ENCODE results near the gene EPB41L4B.
A peak's percentile ranks its signal among the peaks of the same experiment; 100 is the strongest.

The EPB41L4B gene

DNA sequence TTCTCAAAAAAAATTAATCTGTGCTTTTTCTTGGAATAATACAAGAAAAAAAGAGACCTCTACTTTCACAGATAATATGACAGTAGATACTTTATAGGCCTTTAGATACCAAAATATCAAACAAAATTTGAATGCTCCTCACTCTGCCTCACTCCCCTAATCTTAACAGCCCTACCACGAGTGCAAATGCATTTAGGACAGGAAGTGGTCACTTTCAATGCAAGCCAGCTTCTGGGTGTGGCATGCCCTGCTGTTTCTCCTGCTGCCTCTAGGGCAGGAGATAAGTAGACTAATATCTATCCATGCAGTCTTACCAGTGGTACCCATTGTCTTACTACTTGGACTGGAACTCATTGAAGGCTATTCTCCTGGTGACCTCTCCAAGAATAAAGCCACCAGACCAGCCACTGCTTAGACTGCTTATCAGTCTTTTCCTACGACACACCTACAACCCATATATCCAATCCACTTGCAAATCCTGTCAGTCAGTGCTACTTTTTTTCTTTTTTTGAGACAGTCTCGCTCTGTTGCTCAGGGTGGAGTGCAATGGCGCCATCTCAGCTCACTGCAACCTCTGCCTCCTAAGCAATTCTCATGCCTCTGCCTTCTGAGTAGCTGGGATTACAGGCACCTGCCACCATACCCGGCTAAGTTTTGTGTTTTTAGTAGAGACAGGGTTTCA, 176.8 kb downstream of the EPB41L4B start:
- H3K4me3 ChIP-seq (ENCODE audit: low read length): no peak overlapping the region
- TF ChIP-seq, protein P1, sequence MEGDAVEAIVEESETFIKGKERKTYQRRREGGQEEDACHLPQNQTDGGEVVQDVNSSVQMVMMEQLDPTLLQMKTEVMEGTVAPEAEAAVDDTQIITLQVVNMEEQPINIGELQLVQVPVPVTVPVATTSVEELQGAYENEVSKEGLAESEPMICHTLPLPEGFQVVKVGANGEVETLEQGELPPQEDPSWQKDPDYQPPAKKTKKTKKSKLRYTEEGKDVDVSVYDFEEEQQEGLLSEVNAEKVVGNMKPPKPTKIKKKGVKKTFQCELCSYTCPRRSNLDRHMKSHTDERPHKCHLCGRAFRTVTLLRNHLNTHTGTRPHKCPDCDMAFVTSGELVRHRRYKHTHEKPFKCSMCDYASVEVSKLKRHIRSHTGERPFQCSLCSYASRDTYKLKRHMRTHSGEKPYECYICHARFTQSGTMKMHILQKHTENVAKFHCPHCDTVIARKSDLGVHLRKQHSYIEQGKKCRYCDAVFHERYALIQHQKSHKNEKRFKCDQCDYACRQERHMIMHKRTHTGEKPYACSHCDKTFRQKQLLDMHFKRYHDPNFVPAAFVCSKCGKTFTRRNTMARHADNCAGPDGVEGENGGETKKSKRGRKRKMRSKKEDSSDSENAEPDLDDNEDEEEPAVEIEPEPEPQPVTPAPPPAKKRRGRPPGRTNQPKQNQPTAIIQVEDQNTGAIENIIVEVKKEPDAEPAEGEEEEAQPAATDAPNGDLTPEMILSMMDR (conservative IDR thresholded peaks at IDR 0.05; ENCODE audit: low read depth, low read length): peak; percentile 54
- DNase-seq (ENCODE audit: low read depth): no peak

DNA sequence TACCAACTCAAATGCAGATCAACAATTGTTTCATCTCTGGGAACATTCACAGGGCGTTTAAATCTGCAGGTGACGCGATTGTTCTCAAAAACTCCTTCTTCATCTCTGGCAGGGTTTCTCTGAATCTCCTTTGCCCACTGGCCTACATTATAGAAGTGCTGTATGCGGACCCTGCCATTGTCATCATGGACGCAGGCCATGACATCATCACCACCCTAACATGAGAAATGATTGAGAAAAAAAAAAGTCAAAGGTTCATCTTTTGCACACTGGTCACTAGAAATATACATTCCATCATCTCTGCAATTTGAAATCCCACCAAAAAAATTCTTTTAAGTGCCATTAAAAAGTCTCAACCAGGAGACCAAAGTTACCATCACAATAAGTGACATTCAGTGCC, 179.5 kb downstream of the EPB41L4B start:
- TF ChIP-seq, protein P1 (conservative IDR thresholded peaks at IDR 0.05; ENCODE audit: low read depth, low read length): no peak
- no peak for DNase-seq (ENCODE audit: low read depth)
- H3K4me3 ChIP-seq (ENCODE audit: low read length): no peak overlapping the region

DNA sequence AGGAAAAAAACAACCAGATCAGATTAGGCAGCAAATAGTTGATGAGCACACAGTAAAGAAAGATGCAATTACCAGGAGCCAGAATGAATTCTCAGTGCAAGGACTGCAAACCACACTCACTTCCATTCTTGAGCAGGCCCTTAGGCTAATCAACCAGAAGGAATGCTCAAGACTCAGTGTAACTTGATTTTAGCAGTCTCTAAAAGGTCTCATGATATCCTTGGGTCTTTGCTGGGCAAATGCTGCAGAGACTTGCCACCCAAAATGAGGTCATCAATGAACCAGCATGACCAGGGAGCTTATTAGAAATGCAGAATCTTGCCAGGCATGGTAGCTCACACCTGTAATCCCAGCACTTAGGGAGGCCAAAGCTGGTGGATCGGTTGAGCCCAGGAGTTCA, 181.0 kb downstream of the EPB41L4B start:
- H3K4me3 ChIP-seq (ENCODE audit: low read length): no peak overlapping the region
- TF ChIP-seq, protein P1 (conservative IDR thresholded peaks at IDR 0.05; ENCODE audit: low read depth, low read length): no peak
- DNase-seq (ENCODE audit: low read depth): no peak

DNA sequence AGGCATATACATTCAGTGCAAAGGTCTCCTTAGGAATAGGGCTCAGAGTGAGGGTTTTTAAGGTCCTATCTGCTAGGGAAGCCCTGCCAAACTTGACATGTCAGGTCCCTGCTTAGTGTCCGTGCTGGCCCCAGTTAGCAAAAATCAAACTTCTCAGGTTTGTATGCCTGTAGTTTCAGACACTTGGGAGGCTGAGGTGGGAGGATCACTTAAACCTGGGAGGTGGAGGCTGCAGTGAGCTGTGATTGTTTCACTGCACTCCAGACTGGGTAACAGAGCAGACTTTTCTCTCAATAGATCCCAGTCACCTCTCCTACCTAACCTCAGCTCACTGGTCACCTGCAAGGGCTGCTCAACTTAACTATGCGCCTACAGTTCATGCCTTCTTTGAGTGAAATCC, 182.4 kb downstream of the EPB41L4B start:
- no peak overlapping the region for H3K4me3 ChIP-seq (ENCODE audit: low read length)
- no peak for DNase-seq (ENCODE audit: low read depth)
- TF ChIP-seq, protein P1 (conservative IDR thresholded peaks at IDR 0.05; ENCODE audit: low read depth, low read length): no peak

DNA sequence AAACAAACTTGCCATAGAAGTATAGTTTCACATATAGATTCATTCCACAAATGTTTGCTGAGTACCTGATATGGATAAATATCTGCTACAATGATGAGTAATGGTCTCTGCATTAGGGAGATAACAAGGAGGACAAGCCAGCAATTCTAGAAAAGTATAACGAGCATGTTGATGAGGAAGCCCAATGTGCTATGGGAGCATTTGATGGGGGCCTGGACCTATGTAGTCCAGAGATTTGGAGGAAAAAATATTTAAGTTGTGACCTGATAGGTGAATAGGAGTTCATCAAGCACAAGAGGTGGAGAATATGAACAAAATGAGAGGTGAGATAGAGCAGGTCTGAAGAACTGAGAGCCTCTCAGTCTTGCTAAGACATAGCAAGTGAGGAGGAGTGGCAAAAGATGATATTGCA, 186.7 kb downstream of the EPB41L4B start:
- no peak for DNase-seq (ENCODE audit: low read depth)
- TF ChIP-seq, protein P1 (conservative IDR thresholded peaks at IDR 0.05; ENCODE audit: low read depth, low read length): no peak
- H3K4me3 ChIP-seq (ENCODE audit: low read length): no peak overlapping the region

DNA sequence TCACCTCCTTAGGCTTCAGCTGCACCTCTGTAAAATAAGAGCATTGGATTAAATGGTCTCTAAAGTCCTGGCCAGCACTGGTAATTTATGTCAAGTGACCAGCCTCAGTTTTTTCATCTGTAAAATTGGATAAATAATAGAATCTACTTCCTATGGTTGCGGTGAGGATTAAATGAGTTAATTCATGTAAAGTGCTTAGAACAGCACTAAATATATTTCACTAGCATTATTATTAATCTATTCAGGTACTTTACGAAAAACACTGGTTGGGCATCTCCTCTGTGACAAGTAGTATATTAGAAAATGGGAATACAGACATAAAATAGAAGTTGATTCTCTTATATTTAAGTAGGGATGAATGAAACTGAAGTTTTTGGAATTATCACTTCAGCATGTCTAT, 187.3 kb downstream of the EPB41L4B start:
- DNase-seq (ENCODE audit: low read depth): no peak
- TF ChIP-seq, protein P1 (conservative IDR thresholded peaks at IDR 0.05; ENCODE audit: low read depth, low read length): no peak
- no peak overlapping the region for H3K4me3 ChIP-seq (ENCODE audit: low read length)

DNA sequence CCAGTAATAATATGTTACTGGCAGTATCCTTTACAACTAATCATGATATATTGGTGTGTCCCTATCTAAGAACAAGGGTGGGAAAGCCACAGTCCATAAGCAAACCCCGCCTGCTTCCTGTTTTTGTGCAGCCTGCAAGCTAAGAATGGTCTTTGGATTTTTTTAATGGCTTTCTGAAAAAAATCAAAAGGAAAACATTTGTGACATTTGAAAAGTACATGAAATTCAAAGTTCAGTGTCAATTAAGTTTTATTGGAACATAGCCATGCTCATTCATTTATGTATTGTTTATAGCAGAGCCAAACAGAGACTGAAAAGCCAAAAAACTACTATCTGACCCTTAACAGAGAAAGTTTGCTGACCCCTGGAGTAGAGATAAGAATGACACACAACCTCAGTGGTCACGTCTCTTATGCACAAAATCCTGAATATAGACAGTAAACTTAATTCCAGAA, 188.3 kb downstream of the EPB41L4B start:
- H3K4me3 ChIP-seq (ENCODE audit: low read length): no peak overlapping the region
- TF ChIP-seq, protein P1 (conservative IDR thresholded peaks at IDR 0.05; ENCODE audit: low read depth, low read length): no peak
- DNase-seq (ENCODE audit: low read depth): no peak

Measured in retinal pigment epithelial cell (primary cell).